Skeletal muscle satellite cell (primary cell): ENCODE measurements around the gene ACBD6.

Experiments used
- H3K27me3 ChIP-seq: 2 replicates; pipeline ENCODE4 v1.7.0; 2013; ENCODE audit warnings: low read length; ENCODE audit not compliant: control insufficient read depth, insufficient read depth
- H3K36me3 ChIP-seq: 2 replicates; pipeline ENCODE4 v1.7.0; 2013; ENCODE audit warnings: mild to moderate bottlenecking, control low read depth, low read length; ENCODE audit not compliant: insufficient read depth
- H3K4me1 ChIP-seq: 2 replicates; pipeline ENCODE4 v1.7.0; 2013; ENCODE audit warnings: low read length; ENCODE audit not compliant: control insufficient read depth, insufficient read depth
- H3K4me2 ChIP-seq: 2 replicates; pipeline ENCODE4 v1.7.0; 2013; ENCODE audit warnings: mild to moderate bottlenecking, low read length
- H3K4me3 ChIP-seq: 2 replicates; pipeline ENCODE4 v1.7.0; 2013; ENCODE audit warnings: low read length
- H3K9ac ChIP-seq: 2 replicates; pipeline ENCODE4 v1.7.0; 2013; ENCODE audit warnings: mild to moderate bottlenecking, low read depth, low read length, moderate library complexity
- H3K9me3 ChIP-seq: replicated peaks from 2 replicates; pipeline ENCODE4 v1.7.0; 2013; ENCODE audit warnings: mild to moderate bottlenecking, control low read depth, low read length

Gene ACBD6

DNA sequence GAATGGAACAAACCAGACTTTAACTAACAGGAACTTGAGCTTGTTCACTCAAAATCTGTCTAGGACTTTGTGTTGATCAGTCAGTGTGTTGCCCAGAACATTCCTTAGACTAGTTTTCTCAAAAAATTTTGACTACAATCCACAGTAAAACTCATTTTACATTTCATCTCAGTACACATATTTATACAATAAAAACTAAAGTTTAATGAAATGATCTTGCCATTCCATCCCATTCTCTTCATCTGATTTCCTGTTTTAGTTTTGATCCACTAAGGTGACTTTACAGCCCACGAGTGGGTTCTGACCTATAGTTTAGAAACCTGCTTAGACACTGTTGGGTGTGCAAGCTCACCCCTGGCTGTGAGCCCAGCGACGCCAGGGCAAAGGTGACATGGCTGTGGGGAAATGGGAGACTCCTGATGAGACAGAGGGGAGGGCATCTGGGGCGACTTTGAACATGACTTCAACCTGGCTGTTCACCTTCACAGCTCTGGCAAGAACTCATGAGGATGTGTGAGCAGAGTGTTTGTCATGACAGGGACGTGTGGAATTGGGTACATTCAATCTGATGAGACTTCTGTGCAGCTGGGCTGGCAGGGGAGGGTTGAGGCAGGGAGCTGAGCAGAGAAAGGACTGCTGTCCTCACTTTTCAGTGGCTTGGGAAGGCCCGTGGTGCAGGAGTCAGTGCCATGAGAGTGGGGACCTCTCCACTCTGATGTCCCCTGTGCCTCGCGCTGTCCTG, 231.7 kb downstream of the ACBD6 start:
- H3K27me3 ChIP-seq = no peaks in the 10 kb centered on the region
- peaks cover 10% of the 10 kb centered on the region for H3K4me1 ChIP-seq
- H3K9ac ChIP-seq = no peak overlapping the region
- H3K4me2 ChIP-seq = no peak overlapping the region
- H3K4me3 ChIP-seq = no peak overlapping the region
- H3K9me3 ChIP-seq = no peaks in the 10 kb centered on the region
- peaks cover 15% of the 10 kb centered on the region for H3K36me3 ChIP-seq

GRCh38 chr1:180269645-180270529, 232.5 kb downstream of the ACBD6 start:
- peaks cover 10% of the 10 kb centered on the region for H3K4me1 ChIP-seq
- H3K9ac ChIP-seq = no peak overlapping the region
- H3K27me3 ChIP-seq = peaks cover 7% of the 10 kb centered on the region
- H3K4me2 ChIP-seq = no peak overlapping the region
- H3K36me3 ChIP-seq = peaks cover 14% of the 10 kb centered on the region
- H3K9me3 ChIP-seq = no peaks in the 10 kb centered on the region
- H3K4me3 ChIP-seq = no peak overlapping the region

- no peak overlapping the region for H3K4me2 ChIP-seq
- H3K36me3 ChIP-seq = peaks cover 2% of the 10 kb centered on the region
- H3K4me1 ChIP-seq = peaks cover 10% of the 10 kb centered on the region
- H3K4me3 ChIP-seq = no peak overlapping the region
- H3K9ac ChIP-seq = no peak overlapping the region
- H3K9me3 ChIP-seq = no peaks in the 10 kb centered on the region
- peaks cover 17% of the 10 kb centered on the region for H3K27me3 ChIP-seq
Observed at GRCh38 chr1:180268556-180269075, 233.8 kb downstream of the ACBD6 start.

DNA sequence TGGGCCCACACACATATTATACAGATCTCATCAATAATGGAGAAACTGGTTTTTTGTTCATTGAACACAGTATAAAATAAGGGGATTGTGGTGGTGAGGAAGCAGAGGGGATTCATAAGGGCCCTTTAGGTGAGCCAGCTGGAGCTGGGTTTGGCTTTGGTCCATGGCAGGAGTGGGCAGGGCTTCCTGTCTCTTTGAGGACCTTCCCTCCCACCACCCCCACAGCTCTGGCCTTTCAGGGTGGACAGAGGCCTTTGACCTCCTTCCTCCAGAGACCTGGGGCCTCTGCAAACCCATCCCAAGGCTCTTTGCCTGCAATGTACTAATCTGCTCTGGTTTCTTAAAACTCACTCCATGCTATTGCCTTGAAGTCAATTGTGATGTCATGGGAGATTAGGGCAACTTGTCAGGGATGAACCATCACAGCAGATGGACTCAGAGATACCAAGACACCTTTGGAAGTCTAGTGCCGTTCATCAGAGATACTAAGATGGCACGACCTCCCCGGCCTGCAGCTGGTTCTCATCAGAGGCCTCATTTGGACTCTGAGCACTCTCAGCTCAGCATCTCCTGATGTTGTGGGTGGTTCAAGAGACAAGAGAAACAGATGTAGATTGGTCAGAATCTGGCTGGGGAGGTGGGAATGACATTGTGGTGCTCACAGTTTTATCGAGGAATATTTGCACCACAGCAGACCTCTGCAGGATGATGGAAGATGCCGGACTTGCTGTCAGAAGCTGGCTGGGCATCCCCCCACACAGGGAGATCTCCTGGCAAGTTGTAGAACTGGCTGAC, 234.4 kb downstream of the ACBD6 start:
- H3K9ac ChIP-seq = no peak overlapping the region
- H3K27me3 ChIP-seq = peaks cover 22% of the 10 kb centered on the region
- H3K4me2 ChIP-seq = no peak overlapping the region
- H3K4me3 ChIP-seq = no peak overlapping the region
- H3K36me3 ChIP-seq = no peaks in the 10 kb centered on the region
- H3K4me1 ChIP-seq = peaks cover 10% of the 10 kb centered on the region
- H3K9me3 ChIP-seq = no peaks in the 10 kb centered on the region

DNA sequence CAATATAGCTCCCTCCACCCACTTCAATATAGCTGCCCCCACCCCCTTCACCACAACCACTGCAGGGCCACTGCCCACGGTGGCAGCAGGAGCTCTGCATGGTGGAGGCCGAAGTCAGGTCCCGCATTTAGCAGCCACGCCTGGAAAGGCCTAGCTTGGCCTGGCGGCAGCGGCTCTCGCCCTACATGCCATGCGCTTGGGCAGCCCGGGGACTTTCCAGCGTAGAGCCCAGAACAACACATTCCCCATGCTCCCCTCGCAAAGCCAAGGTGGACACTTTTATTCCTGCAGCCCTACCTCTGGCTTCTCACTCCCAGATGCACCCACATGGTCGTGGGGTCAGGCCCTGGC, 235.2 kb downstream of the ACBD6 start:
- Histone ChIP-seq H3K4me1 (peaks cover 10% of the 10 kb centered on the region), H3K36me3 (no peaks in the 10 kb centered on the region), H3K9me3 (no peaks in the 10 kb centered on the region), H3K4me3 (no peak overlapping the region), H3K27me3 (peaks cover 23% of the 10 kb centered on the region), H3K4me2 (no peak overlapping the region), H3K9ac (no peak overlapping the region)

DNA sequence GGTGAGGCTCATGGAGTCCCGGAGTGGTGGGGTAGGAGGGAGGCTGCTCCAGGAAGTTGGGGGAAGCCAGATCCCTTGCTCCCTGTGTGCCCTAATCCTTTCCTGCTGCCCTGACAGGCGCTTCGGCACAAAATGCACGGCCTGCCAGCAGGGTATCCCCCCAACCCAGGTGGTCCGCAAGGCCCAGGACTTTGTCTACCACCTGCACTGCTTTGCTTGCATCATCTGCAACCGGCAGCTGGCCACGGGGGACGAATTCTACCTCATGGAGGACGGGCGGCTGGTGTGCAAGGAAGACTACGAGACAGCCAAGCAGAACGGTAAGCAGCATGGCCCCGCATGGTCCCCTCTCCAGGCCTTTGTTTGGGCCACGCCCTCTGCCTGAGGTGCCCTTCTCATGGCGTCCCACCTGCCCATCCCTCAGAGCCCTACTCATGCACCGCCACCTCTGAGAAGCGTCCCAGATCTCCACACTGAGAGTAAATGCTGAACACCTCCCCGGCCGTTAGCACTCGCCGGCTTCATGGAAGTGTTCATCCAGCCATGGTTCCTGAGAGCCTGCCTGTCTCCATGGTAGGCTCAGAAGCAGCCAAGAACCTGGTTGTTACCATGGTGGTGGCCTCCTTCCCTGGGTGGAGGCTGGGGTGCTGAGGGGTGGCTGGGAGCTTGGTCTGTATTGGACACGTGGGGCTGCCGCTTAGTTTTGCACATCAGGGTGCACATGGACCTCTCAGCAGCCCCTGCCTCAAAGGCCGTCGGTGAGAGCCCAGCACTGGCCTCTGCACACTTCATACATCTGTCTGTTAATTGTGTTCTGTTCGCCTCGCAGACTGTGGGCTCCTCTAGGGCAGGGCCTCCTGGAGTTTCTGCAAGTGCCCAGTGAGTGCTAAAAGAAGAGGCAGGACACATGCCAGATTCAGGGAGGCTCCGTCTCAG, 235.8 kb downstream of the ACBD6 start:
- peaks cover 9% of the 10 kb centered on the region for H3K4me1 ChIP-seq
- no peaks in the 10 kb centered on the region for H3K9me3 ChIP-seq
- H3K4me2 ChIP-seq = no peak overlapping the region
- no peaks in the 10 kb centered on the region for H3K36me3 ChIP-seq
- no peak overlapping the region for H3K9ac ChIP-seq
- H3K4me3 ChIP-seq = no peak overlapping the region
- H3K27me3 ChIP-seq = peaks cover 25% of the 10 kb centered on the region

- H3K4me2 ChIP-seq = no peak overlapping the region
- H3K27me3 ChIP-seq = peaks cover 32% of the 10 kb centered on the region
- H3K36me3 ChIP-seq = no peaks in the 10 kb centered on the region
- H3K4me3 ChIP-seq = no peak overlapping the region
- peaks cover 3% of the 10 kb centered on the region for H3K4me1 ChIP-seq
- no peaks in the 10 kb centered on the region for H3K9me3 ChIP-seq
- no peak overlapping the region for H3K9ac ChIP-seq
Observed at GRCh38 chr1:180265871-180266270, 236.5 kb downstream of the ACBD6 start.

GRCh38 chr1:180265201-180265600, 237.2 kb downstream of the ACBD6 start:
- H3K36me3 ChIP-seq = no peaks in the 10 kb centered on the region
- H3K9ac ChIP-seq = no peak overlapping the region
- no peak overlapping the region for H3K4me3 ChIP-seq
- H3K9me3 ChIP-seq = no peaks in the 10 kb centered on the region
- no peak overlapping the region for H3K4me2 ChIP-seq
- no peaks in the 10 kb centered on the region for H3K4me1 ChIP-seq
- peaks cover 38% of the 10 kb centered on the region for H3K27me3 ChIP-seq

GRCh38 chr1:180264595-180264994, 237.8 kb downstream of the ACBD6 start:
- Histone ChIP-seq H3K4me2 (no peak overlapping the region), H3K4me3 (no peak overlapping the region), H3K27me3 (peaks cover 42% of the 10 kb centered on the region), H3K36me3 (no peaks in the 10 kb centered on the region), H3K9ac (no peak overlapping the region), H3K9me3 (no peaks in the 10 kb centered on the region), H3K4me1 (no peaks in the 10 kb centered on the region)

DNA sequence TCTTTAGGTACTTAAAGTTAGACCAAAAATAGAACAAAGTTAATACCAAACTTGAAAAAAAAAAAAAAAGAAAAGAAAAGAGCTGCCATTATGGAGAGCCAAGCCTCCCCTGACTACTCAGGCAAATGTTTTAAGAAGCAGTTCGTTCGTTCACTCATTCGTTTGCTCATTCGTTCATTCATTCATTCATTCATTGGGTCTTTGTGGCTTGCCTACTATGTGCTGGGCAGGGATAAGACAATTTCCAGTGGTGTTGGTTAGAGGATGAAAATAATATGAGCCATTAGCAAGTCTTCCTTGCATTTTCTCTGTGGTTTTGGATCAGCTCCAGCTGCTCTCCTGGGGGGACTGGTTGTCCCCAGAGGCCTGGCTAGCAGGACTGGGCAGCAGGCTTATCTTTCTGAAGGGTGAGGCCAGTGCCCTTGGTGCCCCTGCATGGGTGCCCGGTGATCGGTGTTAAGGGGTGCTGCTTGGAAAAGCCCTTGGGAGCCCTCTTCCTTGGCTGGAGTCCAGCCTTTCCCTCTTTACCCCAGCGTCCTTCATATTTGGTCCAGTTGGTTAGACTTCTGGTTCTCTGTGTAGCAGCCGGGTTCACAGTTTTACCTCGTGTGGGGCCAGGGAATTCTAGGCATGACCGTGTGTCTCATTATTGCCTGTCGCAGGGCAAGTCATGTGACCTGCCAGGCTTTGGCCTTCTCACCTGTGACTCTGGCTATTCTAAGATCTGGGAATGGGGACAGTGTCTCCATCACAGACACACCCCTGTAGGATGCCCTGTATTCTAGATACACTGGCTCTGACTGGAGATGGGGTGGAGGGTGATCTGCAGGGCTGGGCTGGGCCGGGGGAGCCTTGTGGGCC, 239.5 kb downstream of the ACBD6 start:
- Histone ChIP-seq H3K9ac (no peak overlapping the region), H3K9me3 (no peaks in the 10 kb centered on the region), H3K4me1 (no peaks in the 10 kb centered on the region), H3K36me3 (no peaks in the 10 kb centered on the region), H3K4me2 (no peak overlapping the region), H3K27me3 (peaks cover 52% of the 10 kb centered on the region), H3K4me3 (no peak overlapping the region)
